Measurements from ENCODE around the gene LIMCH1. TPM values are rescaled to one million over a fixed set of nuclear protein-coding genes. Genes with fewer than 3 reads are reported as not detected.

The LIMCH1 gene
- total and polyA plus RNA-seq, 2 of the 8 experiments (the other 6 are each of a cell fraction or from before 2014, with no cell fraction given): 2.7 to 3.0 TPM

DNA sequence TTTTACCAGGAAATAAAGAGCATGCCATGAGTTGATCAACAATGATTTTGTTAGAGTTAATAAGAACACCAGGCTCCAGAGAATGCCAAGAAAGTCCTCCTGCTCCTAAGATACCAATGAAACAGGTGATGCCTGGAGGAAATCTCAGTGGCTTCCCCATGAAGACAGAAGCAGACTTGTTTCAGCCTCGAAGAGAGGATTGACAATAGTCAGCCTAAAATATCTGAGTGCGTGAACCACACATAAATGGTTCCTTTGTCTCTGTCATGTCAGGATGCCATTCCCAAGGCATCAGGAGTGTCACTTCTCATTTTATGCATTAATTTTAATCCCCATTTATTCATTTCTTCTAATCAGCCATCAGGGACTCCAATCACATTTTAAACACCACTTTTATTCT lies 141.0 kb downstream of the LIMCH1 start (continued):
- TF ChIP-seq, protein P1, sequence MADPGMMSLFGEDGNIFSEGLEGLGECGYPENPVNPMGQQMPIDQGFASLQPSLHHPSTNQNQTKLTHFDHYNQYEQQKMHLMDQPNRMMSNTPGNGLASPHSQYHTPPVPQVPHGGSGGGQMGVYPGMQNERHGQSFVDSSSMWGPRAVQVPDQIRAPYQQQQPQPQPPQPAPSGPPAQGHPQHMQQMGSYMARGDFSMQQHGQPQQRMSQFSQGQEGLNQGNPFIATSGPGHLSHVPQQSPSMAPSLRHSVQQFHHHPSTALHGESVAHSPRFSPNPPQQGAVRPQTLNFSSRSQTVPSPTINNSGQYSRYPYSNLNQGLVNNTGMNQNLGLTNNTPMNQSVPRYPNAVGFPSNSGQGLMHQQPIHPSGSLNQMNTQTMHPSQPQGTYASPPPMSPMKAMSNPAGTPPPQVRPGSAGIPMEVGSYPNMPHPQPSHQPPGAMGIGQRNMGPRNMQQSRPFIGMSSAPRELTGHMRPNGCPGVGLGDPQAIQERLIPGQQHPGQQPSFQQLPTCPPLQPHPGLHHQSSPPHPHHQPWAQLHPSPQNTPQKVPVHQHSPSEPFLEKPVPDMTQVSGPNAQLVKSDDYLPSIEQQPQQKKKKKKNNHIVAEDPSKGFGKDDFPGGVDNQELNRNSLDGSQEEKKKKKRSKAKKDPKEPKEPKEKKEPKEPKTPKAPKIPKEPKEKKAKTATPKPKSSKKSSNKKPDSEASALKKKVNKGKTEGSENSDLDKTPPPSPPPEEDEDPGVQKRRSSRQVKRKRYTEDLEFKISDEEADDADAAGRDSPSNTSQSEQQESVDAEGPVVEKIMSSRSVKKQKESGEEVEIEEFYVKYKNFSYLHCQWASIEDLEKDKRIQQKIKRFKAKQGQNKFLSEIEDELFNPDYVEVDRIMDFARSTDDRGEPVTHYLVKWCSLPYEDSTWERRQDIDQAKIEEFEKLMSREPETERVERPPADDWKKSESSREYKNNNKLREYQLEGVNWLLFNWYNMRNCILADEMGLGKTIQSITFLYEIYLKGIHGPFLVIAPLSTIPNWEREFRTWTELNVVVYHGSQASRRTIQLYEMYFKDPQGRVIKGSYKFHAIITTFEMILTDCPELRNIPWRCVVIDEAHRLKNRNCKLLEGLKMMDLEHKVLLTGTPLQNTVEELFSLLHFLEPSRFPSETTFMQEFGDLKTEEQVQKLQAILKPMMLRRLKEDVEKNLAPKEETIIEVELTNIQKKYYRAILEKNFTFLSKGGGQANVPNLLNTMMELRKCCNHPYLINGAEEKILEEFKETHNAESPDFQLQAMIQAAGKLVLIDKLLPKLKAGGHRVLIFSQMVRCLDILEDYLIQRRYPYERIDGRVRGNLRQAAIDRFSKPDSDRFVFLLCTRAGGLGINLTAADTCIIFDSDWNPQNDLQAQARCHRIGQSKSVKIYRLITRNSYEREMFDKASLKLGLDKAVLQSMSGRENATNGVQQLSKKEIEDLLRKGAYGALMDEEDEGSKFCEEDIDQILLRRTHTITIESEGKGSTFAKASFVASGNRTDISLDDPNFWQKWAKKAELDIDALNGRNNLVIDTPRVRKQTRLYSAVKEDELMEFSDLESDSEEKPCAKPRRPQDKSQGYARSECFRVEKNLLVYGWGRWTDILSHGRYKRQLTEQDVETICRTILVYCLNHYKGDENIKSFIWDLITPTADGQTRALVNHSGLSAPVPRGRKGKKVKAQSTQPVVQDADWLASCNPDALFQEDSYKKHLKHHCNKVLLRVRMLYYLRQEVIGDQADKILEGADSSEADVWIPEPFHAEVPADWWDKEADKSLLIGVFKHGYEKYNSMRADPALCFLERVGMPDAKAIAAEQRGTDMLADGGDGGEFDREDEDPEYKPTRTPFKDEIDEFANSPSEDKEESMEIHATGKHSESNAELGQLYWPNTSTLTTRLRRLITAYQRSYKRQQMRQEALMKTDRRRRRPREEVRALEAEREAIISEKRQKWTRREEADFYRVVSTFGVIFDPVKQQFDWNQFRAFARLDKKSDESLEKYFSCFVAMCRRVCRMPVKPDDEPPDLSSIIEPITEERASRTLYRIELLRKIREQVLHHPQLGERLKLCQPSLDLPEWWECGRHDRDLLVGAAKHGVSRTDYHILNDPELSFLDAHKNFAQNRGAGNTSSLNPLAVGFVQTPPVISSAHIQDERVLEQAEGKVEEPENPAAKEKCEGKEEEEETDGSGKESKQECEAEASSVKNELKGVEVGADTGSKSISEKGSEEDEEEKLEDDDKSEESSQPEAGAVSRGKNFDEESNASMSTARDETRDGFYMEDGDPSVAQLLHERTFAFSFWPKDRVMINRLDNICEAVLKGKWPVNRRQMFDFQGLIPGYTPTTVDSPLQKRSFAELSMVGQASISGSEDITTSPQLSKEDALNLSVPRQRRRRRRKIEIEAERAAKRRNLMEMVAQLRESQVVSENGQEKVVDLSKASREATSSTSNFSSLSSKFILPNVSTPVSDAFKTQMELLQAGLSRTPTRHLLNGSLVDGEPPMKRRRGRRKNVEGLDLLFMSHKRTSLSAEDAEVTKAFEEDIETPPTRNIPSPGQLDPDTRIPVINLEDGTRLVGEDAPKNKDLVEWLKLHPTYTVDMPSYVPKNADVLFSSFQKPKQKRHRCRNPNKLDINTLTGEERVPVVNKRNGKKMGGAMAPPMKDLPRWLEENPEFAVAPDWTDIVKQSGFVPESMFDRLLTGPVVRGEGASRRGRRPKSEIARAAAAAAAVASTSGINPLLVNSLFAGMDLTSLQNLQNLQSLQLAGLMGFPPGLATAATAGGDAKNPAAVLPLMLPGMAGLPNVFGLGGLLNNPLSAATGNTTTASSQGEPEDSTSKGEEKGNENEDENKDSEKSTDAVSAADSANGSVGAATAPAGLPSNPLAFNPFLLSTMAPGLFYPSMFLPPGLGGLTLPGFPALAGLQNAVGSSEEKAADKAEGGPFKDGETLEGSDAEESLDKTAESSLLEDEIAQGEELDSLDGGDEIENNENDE (IDR thresholded peaks at IDR 0.05; ENCODE audit: insufficient replicate concordance, low read length): no peak
- no peak for TF ChIP-seq FOSL1 (IDR thresholded peaks at IDR 0.05; ENCODE audit: insufficient read depth, low read depth, low read length)
- TF ChIP-seq CHD1 (IDR thresholded peaks at IDR 0.05; ENCODE audit: low read depth, low read length): no peak
- TF ChIP-seq, protein P2, sequence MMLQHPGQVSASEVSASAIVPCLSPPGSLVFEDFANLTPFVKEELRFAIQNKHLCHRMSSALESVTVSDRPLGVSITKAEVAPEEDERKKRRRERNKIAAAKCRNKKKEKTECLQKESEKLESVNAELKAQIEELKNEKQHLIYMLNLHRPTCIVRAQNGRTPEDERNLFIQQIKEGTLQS (IDR thresholded peaks at IDR 0.05; ENCODE audit: insufficient read depth, low read depth, low read length): no peak
